VCaP (cell line): ENCODE measurements around the gene COPS8.
A peak's percentile ranks its signal among the peaks of the same experiment; 100 is the strongest.

Experiments used
- H3K27ac ChIP-seq: fragments of 450-650 bp; 2 replicates; pipeline ENCODE4 v1.5.1; 2017
- CTCF ChIP-seq: fragments of 450-650 bp; conservative IDR thresholded peaks from 2 replicates; pipeline ENCODE4 v1.5.1; 2017; ENCODE audit warnings: mild to moderate bottlenecking, moderate library complexity

COPS8 gene

GRCh38 chr2:237048595-237048994, 37.1 kb upstream of the COPS8 start:
- no peak overlapping the region for H3K27ac ChIP-seq
- no peak for TF ChIP-seq CTCF

- TF ChIP-seq CTCF: no peak
These were observed 33.8 kb upstream of the COPS8 start for GRCh38 chr2:237051861-237052260.

GRCh38 chr2:237053066-237053465, 32.6 kb upstream of the COPS8 start:
- H3K27ac ChIP-seq: peak overlapping the region; percentile 25; the same call in 1 of the 2 replicates
- TF ChIP-seq CTCF: no peak

More at GRCh38 chr2:237051861-237052260, 33.8 kb upstream of the COPS8 start:
- no peak overlapping the region; the same call in 1 of the 2 replicates for H3K27ac ChIP-seq

- no peak for TF ChIP-seq CTCF
- H3K27ac ChIP-seq: peak overlapping the region; percentile 46; the same call in 1 of the 2 replicates
These were observed 30.1 kb upstream of the COPS8 start for GRCh38 chr2:237055386-237056100.

- H3K27ac ChIP-seq: peak overlapping the region; percentile 46; the same call in 1 of the 2 replicates
- no peak for TF ChIP-seq CTCF
These were observed 29.3 kb upstream of the COPS8 start for GRCh38 chr2:237056287-237056875.

- TF ChIP-seq CTCF: no peak
- no peak overlapping the region for H3K27ac ChIP-seq
These were observed 28.6 kb upstream of the COPS8 start for GRCh38 chr2:237057107-237057506.

- no peak overlapping the region for H3K27ac ChIP-seq
- no peak for TF ChIP-seq CTCF
These were observed 27.8 kb upstream of the COPS8 start for GRCh38 chr2:237057893-237058300.
